GM23338 (cell line): ENCODE data around the gene BAZ1B. TPM values are rescaled to one million over a fixed set of nuclear protein-coding genes. Genes with fewer than 3 reads are reported as not detected.

Experiments used
- ATAC-seq: fragments of 200-7000 bp; cut with Tn5 transposase; 3 replicates; pipeline ENCODE4 v1.9.1; 2020
- DNase-seq: peaks from one replicate; pipeline ENCODE4 v3.0.0-alpha.2; 2015; ENCODE audit warnings: low spot score
- H2AFZ ChIP-seq: fragments of 200-600 bp; sonication (generic); 2 replicates; pipeline ENCODE4 v1.8.0; 2016; ENCODE audit warnings: antibody characterized with exemption, mild to moderate bottlenecking, moderate library complexity
- H3F3A ChIP-seq: fragments of 200-600 bp; sonication (generic); replicated peaks from 2 replicates; pipeline ENCODE4 v1.8.0; 2017; ENCODE audit warnings: antibody characterized with exemption, mixed run types, low read depth
- H3K27ac ChIP-seq: fragments of 200-600 bp; sonication (generic); 2 replicates; pipeline ENCODE4 v1.6.1; 2016; ENCODE audit warnings: low read depth
- H3K27me3 ChIP-seq: fragments of 200-600 bp; sonication (generic); 2 replicates; pipeline ENCODE4 v1.8.0; 2016; ENCODE audit warnings: mild to moderate bottlenecking, mixed run types, moderate library complexity; ENCODE audit not compliant: insufficient read depth
- H3K36me3 ChIP-seq: fragments of 200-600 bp; sonication (generic); 2 replicates; pipeline ENCODE4 v1.8.0; 2016; ENCODE audit warnings: mild to moderate bottlenecking; ENCODE audit not compliant: insufficient read depth
- H3K4me1 ChIP-seq: fragments of 200-600 bp; sonication (generic); 2 replicates; pipeline ENCODE4 v1.8.0; 2016; ENCODE audit warnings: mild to moderate bottlenecking, moderate library complexity; ENCODE audit not compliant: insufficient read depth
- H3K4me2 ChIP-seq: fragments of 200-600 bp; sonication (generic); 2 replicates; pipeline ENCODE4 v1.7.1; 2017; ENCODE audit warnings: mixed run types
- H3K4me3 ChIP-seq: fragments of 200-600 bp; sonication (generic); 2 replicates; pipeline ENCODE4 v1.6.1; 2016; ENCODE audit warnings: mixed run types
- H3K79me2 ChIP-seq: fragments of 200-600 bp; sonication (generic); replicated peaks from 2 replicates; pipeline ENCODE4 v1.8.0; 2017; ENCODE audit warnings: mild to moderate bottlenecking; ENCODE audit not compliant: insufficient read depth
- H3K9me2 ChIP-seq: fragments of 200-600 bp; sonication (generic); 2 replicates; pipeline ENCODE4 v1.8.0; 2017; ENCODE audit not compliant: insufficient read depth
- H4K20me1 ChIP-seq: fragments of 200-600 bp; sonication (generic); replicated peaks from 2 replicates; pipeline ENCODE4 v1.8.0; 2017; ENCODE audit warnings: mild to moderate bottlenecking; ENCODE audit not compliant: insufficient read depth
- H3K27ac Mint-ChIP-seq: 2 replicates; pipeline ENCODE4 v1.8.0; 2020; ENCODE audit warnings: inconsistent platforms, mild to moderate bottlenecking, moderate library complexity, mixed read lengths
- H3K27me3 Mint-ChIP-seq: 3 replicates; pipeline ENCODE4 v1.8.0; 2022; ENCODE audit warnings: low read depth, mild to moderate bottlenecking, moderate library complexity, mixed read lengths, inconsistent platforms; ENCODE audit not compliant: insufficient read depth, poor library complexity
- H3K36me3 Mint-ChIP-seq: 3 replicates; pipeline ENCODE4 v1.8.0; 2021; ENCODE audit warnings: low read depth, mild to moderate bottlenecking, inconsistent platforms, moderate library complexity, mixed read lengths
- H3K4me1 Mint-ChIP-seq: 3 replicates; pipeline ENCODE4 v1.8.0; 2020; ENCODE audit warnings: mild to moderate bottlenecking, inconsistent platforms, mixed read lengths
- H3K4me3 Mint-ChIP-seq: 3 replicates; pipeline ENCODE4 v1.8.0; 2021; ENCODE audit warnings: moderate library complexity, mild to moderate bottlenecking, inconsistent platforms, mixed read lengths
- H3K9me3 Mint-ChIP-seq: 3 replicates; pipeline ENCODE4 v1.8.0; 2020; ENCODE audit warnings: moderate library complexity, mild to moderate bottlenecking, inconsistent platforms, mixed read lengths
- CTCF ChIP-seq, 2 experiments: fragments of 200-600 bp in 1 of 2; sonication (generic) in 1 of 2; conservative IDR thresholded peaks; 2 replicates each; pipeline versions ENCODE4 v1.5.1 to v1.6.1; 2016 to 2017; ENCODE audit warnings: antibody characterized with exemption in 2 of 2, low read depth in 2 of 2, mild to moderate bottlenecking in 2 of 2, moderate library complexity in 1 of 2
- ETS1 ChIP-seq: IDR thresholded peaks from 2 replicates; pipeline ENCODE4 v1.6.1; 2016; ENCODE audit warnings: antibody characterized with exemption
- EZH2phosphoT487 ChIP-seq: fragments of 200-600 bp; sonication (generic); IDR thresholded peaks from one replicate; pipeline ENCODE4 v1.8.1; 2018; ENCODE audit warnings: antibody characterized with exemption; ENCODE audit not compliant: unreplicated experiment
- POLR2AphosphoS5 ChIP-seq: IDR thresholded peaks from 2 replicates; pipeline ENCODE4 v1.6.1; 2016; ENCODE audit warnings: antibody characterized with exemption, low read depth
- STAT1 ChIP-seq: IDR thresholded peaks from one replicate; pipeline ENCODE4 v1.6.1; 2016; ENCODE audit warnings: antibody characterized with exemption; ENCODE audit not compliant: unreplicated experiment
- polyA plus RNA-seq: library from polyadenylated mRNA; unstranded; fragments of >200 nt; fragmentation: Nextera tagmentation; extraction: Ambion mirVana; gene quantifications from 2 replicates; pipeline ENCODE4 v1.2.1, GENCODE V29; 2016
- total RNA-seq: library from RNA; depleted of rRNA; stranded (reverse); fragments of >200 nt; shearing (Covaris generic); gene quantifications from 2 replicates; pipeline ENCODE4 v1.2.3, GENCODE V29; 2014

BAZ1B gene
- total and polyA plus RNA-seq, 2 experiments from 2014 or later: 40.4 to 70.7 TPM

- Histone ChIP-seq H3K27ac (0 out of 2 replicates have a peak overlapping the region, but pooled peaks have one; percentile 63), H3K4me2 (no peak overlapping the region), H3K36me3 (peaks cover 28% of the 10 kb centered on the region), H4K20me1 (peaks cover under 1% of the 10 kb centered on the region; the same call in 1 of the 2 replicates), H3K27me3 (peaks cover 15% of the 10 kb centered on the region), H3K9me2 (no peaks in the 10 kb centered on the region), H2AFZ (no peak overlapping the region), H3K79me2 (no peaks in the 10 kb centered on the region), H3F3A (0 out of 2 replicates have a peak, but pooled peaks cover 11% of the 10 kb centered on the region), H3K4me3 (no peak overlapping the region), H3K4me1 (no peaks in the 10 kb centered on the region)
- Mint-ChIP-seq H3K9me3 (no peaks in the 10 kb centered on the region), H3K4me3 (no peak overlapping the region), H3K4me1 (no peaks in the 10 kb centered on the region; the same call in 1 of the 3 replicates), H3K36me3 (peaks cover 53% of the 10 kb centered on the region), H3K27ac (no peak overlapping the region), H3K27me3 (peaks cover 29% of the 10 kb centered on the region)
- DNase-seq (no peak), ATAC-seq (no peak)
- TF ChIP-seq ETS1: no peak
- no peak for TF ChIP-seq STAT1
Measured at GRCh38 chr7:73439410-73439704, 82.7 kb downstream of the BAZ1B start.

GRCh38 chr7:73438547-73439409, 83.3 kb downstream of the BAZ1B start:
- H3K9me3 Mint-ChIP-seq: no peaks in the 10 kb centered on the region
- peaks cover 32% of the 10 kb centered on the region for H3K27me3 Mint-ChIP-seq
- no peaks in the 10 kb centered on the region; the same call in 1 of the 3 replicates for H3K4me1 Mint-ChIP-seq
- no peak overlapping the region for H3K4me3 Mint-ChIP-seq
- peak; percentile 48 for TF ChIP-seq POLR2AphosphoS5
- TF ChIP-seq EZH2phosphoT487: no peak
- no peak for TF ChIP-seq ETS1
- no peak for TF ChIP-seq CTCF (conservative IDR thresholded peaks at IDR 0.05; ENCODE audit: low read depth in 2 of 2)
- Histone ChIP-seq H3K9me2 (no peaks in the 10 kb centered on the region), H3K4me1 (no peaks in the 10 kb centered on the region), H3K27ac (peak overlapping the region; percentile 63; the same call in 1 of the 2 replicates), H3K79me2 (no peaks in the 10 kb centered on the region), H3K4me3 (no peak overlapping the region), H3K27me3 (peaks cover 17% of the 10 kb centered on the region), H2AFZ (no peak overlapping the region), H3K36me3 (peaks cover 22% of the 10 kb centered on the region), H3K4me2 (no peak overlapping the region), H4K20me1 (no peaks in the 10 kb centered on the region; the same call in 1 of the 2 replicates), H3F3A (0 out of 2 replicates have a peak, but pooled peaks cover 10% of the 10 kb centered on the region)
- ATAC-seq (no peak; the same call in 2 of the 3 replicates), DNase-seq (no peak)
- peak overlapping the region; percentile 65; the same call in 1 of the 2 replicates for H3K27ac Mint-ChIP-seq
- H3K36me3 Mint-ChIP-seq: peaks cover 47% of the 10 kb centered on the region
